Medulla oblongata (tissue), 1 donor: ENCODE results near the gene IRX6.

Source experiments
- DNase-seq: peaks from one replicate; pipeline ENCODE4 v3.0.0-alpha.2; 2015; ENCODE audit errors: extremely low spot score

Gene IRX6

DNA sequence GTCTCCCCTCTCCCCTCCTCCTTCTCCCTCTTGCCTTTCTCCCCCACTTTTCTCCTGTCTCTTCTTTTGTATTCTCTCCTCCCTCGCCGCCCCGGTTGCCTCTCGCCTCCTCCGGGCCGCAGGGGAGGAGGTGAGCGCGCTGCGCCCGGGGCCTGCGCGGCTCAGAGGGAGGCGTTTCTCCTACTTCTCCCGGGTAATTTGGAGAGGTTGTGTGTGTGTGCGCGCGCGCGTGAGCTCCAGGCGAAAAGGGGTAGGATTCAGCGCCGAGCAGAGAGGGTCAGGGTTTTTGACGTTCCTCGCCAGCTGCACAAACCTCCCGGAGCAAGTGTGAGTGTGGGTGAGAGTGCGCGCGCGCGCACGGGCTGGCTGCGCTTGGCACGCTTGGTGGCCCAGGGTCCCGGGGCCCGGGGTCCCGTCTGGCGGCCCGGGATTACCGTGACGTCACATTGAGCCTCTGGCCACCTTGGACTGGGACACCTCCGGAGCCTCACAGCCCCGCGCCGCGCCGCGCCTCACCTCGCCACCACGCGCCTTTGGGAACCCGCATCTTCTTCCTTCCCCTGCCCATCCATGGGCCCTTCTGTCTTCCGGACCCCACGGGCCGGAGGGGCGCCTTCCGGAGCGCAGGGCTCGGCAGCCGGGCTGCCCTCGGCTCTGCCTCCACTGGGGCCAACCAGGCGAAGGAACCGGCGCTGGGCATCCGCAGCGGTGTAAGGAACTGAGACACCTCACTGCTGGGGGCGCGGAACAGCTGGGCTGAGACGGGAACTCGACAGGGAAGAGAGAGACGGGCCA is 479 bp downstream of the IRX6 start:
- DNase-seq = no peak

DNA sequence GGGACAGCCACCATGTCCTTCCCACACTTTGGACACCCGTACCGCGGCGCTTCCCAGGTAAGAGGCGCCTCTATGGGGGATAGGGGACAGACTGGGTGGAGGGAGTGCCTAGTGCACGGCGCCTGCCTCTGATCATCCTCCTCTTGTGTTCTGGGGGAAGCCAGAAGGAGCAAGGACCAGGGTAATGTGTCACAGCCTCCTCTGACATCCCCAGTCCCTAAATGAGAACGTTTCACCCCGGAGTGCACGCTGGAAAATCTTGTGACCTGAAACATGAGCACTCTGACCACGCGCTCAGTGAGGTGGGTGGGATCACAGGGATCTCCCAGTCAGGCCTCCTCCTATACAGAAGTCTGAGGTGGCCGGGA is 1.1 kb downstream of the IRX6 start:
- no peak for DNase-seq

DNA sequence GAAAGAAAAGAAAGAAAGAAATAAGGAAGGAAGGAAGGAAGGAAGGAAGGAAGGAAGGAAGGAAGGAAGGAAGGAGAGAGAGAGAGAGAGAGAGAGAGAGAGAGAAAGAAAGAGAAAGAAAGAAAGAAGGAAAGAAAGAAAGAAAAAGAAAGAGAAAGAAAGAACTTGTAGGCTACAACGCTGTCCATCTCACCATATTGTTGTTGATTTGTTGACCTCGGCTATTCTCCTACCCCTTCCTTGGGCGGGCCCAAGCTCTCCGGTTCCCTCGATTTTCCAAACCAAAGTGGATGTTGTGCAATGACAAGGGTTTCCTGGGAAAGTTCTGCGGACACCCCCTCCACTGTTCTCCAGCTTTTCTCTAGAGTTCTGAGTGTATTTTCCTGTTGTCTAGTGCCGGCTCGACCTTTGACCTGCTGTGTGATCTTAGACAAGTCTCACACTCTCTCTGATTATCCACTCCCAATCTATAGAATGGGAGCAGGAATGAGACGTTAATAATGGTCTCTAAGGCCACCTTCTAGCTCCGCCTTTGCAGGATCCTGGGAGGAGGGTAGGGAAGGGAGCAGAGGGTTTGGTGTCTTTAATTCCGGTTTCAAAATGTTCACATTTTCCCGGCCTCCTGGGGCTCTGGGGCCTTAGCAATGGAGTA is 1.6 kb downstream of the IRX6 start:
- no peak for DNase-seq

DNA sequence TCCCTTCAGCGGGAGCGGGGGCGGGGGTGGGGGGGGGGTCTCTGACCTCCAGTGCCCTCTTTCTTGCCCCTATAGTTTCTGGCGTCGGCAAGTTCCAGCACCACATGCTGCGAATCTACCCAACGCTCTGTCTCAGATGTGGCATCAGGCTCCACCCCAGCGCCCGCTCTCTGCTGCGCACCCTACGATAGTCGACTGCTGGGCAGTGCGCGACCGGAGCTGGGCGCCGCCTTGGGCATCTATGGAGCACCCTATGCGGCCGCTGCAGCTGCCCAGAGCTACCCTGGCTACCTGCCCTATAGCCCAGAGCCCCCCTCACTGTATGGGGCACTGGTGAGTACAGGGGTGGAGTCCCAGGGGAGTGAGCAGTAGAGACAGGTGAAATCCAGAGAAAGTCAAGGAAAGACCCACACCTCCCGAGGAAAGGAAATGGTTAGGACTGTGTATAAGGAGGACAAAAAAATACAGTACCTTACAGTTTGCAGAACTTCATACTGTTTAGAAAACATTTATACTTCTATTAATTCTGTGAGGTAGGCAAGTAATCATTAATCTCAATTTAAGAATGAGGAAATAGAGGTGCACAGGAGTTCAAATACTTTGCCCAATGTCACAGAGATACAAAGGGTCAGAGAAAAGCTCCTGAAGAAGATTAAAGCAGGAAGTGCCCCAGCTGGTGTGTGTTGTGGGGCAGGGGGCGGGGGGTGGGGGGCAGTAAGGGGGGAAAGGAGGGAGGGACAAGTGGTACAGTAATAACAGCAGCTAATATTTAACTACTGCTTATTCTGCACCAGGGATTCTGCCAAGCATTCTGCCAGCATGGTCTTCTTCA is 2.5 kb downstream of the IRX6 start:
- no peak for DNase-seq

DNA sequence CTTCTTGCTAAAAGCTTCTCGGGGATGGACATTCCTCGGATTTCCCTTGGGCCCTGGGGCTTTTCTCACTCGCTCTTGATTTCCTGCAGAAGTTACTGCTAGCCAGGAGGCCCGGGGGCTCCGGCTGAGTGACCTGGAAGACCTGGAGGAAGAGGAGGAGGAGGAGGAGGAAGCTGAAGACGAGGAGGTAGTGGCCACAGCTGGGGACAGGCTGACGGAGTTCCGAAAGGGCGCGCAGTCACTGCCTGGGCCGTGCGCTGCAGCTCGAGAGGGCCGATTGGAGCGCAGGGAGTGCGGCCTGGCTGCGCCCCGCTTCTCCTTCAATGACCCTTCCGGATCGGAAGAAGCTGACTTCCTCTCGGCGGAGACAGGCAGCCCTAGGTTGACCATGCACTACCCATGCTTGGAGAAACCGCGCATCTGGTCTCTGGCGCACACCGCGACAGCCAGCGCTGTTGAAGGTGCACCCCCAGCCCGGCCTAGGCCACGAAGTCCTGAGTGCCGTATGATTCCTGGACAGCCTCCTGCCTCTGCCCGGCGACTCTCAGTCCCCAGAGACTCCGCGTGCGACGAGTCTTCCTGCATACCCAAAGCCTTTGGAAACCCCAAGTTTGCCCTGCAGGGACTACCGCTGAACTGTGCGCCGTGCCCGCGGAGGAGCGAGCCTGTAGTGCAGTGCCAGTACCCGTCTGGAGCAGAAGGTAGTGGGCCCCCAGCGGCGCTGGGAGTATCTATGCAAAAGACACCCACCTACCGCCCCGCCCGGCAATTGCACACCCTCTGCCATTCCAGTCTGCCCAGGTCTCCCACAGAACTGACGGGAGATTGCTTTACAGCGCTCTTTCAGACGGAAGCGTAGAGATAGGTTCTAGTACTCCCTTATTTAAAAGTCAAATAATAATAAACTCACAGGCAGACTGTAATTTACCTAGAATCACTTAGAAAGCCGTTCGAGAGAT is 4.9 kb downstream of the IRX6 start:
- no peak for DNase-seq

DNA sequence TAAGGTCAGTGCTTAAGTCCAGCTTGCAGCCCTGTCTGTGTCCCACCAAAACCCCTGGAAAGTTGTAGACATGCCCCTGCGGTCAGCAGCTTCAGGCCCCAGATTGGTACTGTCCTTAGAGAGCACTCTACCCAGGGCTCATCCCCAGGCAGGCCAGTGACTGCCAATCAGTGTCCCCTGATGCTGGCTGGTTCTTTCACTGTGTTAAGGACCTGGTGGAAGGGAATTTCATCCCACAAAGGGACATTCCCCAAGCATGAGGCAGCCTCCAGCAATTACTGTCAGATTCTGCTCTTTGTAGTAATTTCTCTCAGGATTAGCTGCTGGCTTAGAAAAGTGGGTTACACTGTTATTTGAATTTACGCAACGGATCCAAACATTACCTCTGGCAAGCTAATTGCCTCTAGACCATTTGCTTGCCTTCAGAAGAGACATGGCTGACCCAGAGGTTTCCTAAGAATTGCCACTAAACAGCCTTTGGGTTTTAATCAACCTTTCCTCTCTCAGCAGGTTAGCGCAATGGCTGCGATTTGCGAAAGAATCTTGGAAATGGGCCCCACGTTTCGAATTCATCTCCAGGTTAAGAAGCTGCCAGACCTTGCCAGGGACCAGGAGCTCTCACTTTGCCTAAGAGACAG is 5.9 kb downstream of the IRX6 start:
- DNase-seq = no peak

DNA sequence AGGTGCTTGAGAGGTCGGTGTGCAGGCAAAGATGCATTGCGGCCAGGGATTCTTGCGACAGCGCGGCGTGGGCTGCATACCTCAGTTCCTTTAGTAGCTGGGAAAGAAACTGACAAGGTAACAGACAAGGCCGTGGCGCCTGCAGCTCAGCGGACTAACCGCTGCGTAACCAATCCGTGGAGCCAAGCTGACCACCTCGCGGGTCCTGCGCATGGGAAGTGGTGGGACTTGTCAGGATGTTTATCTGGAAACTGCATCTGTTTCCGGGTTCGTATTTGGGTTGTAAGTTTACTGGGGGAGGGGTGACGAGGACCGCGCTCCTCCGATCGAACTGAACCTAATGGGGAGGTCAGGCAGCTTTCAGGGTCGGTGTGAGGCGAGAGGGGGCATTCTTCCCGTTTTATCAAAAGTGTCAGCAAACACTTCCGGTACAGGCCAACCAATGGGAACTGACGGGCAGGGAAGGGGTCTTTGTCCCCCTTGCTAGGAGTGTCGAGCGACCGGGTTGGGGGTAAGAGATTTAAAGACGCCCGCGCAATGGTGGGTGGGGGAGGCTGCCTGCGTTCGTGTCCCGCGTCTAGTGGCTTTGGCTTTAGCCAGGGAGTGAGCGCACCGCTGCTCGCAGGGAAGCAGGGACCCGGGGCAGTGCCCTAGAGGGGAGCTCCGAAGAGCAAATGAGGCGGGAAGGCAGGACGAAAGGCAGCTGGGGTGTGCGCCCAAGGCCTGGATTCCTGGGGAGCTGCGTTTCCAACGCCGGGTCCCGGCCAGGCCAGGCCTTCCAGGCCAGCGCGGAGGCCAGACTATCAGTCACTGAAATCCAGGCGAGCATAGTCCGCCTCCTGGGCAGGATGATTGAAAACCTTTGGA is 7.0 kb downstream of the IRX6 start:
- no peak for DNase-seq

DNA sequence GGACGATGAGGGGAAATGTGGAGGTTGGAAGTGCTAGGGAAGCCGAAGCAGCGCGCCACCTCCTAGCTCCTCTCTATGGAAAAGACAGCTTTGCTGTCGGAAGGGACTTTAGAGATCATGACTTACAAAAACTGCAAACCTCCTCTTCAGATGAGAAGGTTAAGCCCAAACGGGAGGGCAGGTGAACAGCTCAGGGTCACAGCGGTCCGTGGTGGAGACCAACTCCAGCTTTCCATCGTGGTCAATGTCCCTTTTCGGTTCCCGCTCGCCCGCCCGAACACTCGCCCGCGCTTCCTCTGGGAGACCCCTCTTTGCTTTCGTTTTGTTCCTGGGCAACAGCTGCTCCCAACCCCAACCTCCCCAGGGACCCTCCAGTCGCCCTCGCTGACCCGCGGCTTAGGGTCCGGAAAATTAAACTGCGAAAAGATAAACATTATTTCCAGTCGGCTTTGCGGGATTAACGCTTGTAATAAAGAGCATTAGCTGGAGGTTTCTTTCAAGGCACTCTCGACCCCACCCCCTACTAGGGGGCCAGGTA is 7.7 kb downstream of the IRX6 start:
- DNase-seq = no peak

DNA sequence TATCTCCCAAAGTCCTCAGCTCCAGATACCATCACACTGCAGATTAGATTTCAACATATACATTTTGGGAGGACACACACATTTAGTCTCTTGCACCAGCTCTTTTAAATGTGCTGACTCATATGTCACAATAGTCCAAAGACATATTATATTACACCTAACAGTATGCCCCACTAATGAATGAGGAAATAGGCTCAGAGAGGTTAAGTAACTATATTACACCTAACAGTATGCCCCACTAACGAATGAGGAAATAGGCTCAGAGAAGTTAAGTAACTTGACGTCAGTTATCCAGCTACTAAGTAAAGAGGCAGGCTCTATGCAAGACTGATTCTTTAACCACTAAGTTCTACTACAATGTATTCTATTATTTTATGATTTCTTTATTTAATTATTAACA is 9.7 kb downstream of the IRX6 start:
- no peak for DNase-seq

DNA sequence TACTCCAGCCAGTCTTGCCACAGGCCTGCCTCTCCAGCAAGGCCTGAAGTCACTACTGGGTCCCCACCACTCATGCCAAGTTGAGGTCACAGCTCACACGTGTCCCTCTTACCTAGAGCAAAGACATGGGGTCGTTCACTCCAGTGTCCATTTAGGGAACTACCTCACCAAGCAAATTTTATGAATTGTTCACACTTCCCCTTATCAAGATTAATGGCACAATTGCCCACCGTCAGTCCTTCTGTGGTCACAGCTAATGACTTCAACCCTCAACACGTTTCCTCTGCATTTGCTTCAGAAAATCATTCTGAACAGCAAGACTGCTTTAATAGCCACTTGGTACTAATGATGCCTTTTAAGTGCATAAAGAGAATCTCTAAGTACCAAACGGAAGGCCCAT is 14.6 kb downstream of the IRX6 start:
- DNase-seq = no peak

DNA sequence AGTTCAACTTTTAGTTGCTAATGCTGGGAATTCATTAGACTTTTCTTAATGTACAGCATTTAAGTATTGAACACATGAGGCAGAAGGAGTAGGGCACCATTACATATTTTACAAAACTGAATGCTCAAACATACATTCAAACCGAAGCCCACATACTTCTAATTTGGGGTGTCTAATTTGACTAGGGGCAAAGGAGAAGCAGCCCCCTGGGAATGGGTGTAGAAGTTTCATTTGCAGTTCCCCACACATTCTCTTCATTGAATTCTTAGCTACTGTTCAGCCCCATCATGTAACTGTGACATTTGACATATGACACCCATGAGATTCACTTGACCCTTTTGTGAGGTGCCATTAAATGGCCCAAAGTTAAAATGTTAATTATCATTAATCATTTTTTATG is 16.4 kb downstream of the IRX6 start:
- no peak for DNase-seq

DNA sequence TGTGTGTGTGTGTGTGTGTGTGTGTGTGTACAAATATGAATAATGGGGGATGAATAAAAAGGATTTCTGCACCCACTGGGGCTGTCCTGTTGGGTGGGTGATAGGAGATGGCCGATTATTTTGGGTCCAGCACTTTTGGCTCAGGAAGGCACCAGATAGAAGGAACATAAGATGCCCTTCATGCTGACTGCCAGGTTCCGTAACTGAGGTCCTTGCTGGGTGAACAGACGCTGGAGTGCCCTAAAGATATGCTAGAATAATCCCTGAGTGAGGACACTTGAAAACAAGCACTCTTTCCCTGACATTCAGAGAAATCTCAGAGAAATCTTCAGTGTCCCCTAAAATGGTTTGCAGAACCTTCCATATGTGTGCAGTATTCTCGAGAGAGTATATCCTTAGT is 17.7 kb downstream of the IRX6 start:
- DNase-seq = no peak

DNA sequence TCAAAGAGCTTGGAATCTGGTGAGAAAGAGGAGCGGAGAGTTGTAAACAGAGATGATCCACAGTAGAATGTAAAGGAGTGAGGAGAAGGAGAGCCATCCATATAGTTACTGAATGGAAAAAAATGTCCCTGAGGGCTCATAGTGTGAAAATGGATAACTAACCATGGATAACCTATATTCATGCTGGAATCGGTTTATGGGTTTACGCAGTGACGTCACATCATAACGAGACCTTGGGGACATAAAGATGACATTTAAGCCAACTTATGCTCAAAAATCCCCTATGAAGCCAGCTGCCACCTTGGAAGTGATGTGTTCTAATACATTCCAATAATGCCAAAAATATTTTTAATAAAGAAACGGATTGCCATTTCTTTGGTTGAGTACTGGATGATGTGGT is 22.5 kb downstream of the IRX6 start:
- DNase-seq = no peak

DNA sequence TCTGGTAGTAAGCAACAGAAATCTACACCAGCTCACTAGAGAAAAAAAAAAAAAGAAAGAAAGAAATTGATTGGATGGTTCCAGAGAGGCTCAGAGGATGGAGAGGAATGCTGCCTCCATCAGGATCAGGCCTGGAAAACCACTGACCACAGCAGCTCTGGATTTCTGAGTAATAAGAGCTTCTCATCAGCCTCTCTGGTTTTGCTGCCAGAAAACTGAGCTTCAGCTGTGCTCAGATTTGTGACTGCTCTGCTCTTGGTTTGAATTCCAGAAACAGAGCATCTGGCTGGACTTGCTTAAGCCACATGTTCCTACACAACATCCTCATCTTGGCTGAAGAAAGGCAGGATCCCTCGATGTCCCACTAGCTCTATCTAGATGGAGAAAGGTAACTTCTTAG is 25.9 kb downstream of the IRX6 start:
- no peak for DNase-seq

DNA sequence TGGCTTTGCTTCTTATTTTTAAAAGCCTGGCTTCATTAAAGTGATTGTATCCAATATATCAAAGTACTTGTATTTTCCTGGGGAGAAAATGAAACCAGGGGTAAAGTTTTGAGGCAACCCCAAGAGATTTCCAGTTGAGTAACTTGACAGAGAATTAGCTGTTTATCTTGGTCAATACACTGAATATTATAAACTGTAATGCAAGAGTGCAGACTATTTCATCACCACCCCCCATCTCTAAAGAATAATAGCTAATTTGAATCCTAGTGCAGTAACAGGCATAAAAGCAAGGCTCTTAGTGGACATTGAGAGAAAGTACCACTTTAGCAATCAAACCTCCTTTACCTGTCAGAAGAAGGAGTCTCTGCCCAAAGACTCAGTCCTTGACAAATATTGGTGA is 27.0 kb downstream of the IRX6 start:
- DNase-seq = no peak

DNA sequence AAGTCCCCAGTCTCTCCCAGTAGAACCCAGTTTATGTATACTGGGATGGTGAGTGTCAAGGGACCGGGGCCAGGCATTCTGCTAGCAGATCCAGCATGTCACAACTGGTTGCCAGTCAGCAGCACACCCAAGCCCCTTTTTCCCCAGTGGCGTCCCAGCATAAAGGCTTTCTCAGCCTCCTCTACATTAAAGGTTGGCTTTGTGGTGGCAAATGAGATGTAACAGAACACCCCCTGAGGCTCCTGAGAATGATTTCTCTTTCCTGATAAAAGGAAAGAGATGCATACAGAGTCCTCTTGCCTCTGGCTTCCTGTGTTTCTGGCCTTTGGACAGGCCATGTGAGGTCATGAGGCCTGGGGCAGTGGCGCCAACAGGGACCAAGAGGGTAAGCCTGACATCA is 27.9 kb downstream of the IRX6 start:
- DNase-seq = no peak

DNA sequence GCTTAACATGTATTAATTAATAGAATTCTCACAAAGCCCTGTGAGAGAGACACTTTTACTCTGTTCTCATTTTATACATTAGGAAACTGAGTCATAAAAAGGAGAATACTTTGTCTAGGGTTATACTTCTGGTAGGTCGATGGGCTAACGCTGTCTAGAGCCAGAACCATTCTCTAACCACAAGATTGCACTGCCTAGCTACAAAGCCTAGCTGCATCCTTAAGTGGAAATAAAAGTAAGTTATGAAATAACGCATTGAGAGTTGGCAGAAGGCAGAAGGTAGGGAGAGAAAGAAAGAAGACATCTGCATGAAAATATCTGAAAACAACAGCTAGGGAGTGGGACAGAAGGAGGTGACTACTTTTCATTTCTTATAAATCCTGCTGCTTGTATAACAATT is 33.2 kb downstream of the IRX6 start:
- DNase-seq = no peak

DNA sequence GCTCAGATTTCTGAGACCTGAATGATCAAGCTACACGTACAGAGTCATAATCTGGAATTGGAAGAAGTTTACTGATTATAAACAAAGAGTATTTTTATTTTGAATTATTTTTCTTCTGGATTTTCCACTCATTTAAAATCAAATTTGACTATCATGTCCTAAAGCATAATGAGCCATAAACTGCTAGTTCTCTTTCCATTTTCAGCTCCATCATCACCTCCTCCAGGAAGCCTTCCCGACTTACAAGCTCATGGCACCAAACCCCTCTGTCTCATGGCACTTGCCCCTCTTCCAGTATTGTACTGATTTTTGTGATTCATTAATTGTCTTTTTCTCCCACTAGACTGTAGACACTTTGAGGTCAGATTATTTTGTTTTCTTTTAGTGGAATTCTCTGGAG is 35.9 kb downstream of the IRX6 start:
- DNase-seq = no peak

DNA sequence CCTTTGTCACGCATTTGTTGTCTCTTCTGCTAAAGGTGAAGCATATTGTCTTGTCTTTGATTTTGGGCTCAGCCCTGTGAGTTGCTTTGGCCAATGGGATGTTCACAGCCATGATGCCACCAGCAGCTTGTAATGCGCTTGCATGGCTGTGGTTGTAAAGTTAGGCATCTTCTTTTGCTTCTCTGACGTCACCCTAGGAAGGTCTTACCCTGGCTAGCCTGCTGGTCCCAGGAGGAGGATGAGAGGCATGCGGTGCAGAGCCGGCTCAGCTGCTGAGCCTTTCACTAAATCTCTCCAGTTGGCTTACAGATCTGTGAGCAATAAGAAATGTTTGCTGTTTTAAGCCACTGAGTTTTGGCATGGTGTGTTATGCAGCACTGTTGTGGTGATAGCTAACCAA is 40.8 kb downstream of the IRX6 start:
- DNase-seq = no peak

DNA sequence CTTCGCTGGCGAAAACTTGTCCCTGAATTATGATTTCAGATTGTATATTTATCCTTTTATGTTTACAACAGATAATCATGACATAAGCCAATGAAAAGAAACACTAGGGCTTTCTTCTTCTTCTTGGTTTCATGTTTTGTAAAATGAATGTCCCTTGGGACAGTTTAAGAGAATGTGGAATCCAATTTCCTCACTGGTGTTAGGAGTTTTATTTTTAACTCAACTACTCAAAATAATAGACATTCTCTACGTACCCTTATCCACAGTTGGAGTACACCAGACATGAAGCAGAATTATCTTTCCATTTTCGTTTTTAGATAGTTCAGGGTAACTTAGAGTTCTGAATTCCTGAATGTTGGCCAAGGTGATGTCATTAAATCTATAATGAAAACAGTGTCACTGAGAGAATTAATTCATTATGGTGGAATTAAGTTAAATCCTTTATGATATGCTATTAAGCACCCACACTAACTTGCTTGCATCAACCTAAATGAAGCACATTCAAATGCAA is 43.4 kb downstream of the IRX6 start:
- no peak for DNase-seq
